PC-9 (cell line): Measurements from ENCODE around the gene LRFN2. TPM values are rescaled to one million over a fixed set of nuclear protein-coding genes. Genes with fewer than 3 reads are reported as not detected.

ENCODE experiments used
- BruUV-seq: library from RNA; stranded (reverse); fragments of 400-500 nt; replicated peaks from 2 replicates; lab custom pipeline; 2021; lab: Mats Ljungman, UMichigan
- CTCF ChIA-PET: fragments of 300-600 bp; sonication (Branson Sonifier 250); formaldehyde crosslinking; loops from one replicate; lab custom pipeline; 2022; ENCODE audit warnings: antibody characterized with exemption; lab: Charles Lee
- POLR2A ChIA-PET: fragments of 300-600 bp; sonication (Branson Sonifier 250); formaldehyde crosslinking; loops from one replicate; lab custom pipeline; 2022; ENCODE audit warnings: antibody characterized with exemption; ENCODE audit not compliant: unreplicated experiment; lab: Charles Lee
- DNase-seq, 2 experiments: peaks; one replicate each; pipeline versions ENCODE4 v3.0.0 to v3.0.0-alpha.2; 2015 to 2022; ENCODE audit warnings: mixed read lengths in 1 of 2
- H2AFZ ChIP-seq: fragments of 200-600 bp; sonication (generic); 2 replicates; pipeline ENCODE4 v1.8.1; 2017; ENCODE audit warnings: antibody characterized with exemption
- H3F3A ChIP-seq: fragments of 200-600 bp; sonication (generic); 2 replicates; pipeline ENCODE4 v1.8.1; 2017; ENCODE audit warnings: antibody characterized with exemption, mild to moderate bottlenecking, low read depth; ENCODE audit not compliant: insufficient read depth
- H3K27ac ChIP-seq: fragments of 200-600 bp; sonication (generic); 2 replicates; pipeline ENCODE4 v1.6.1; 2016; ENCODE audit warnings: mixed run types
- H3K27me3 ChIP-seq: fragments of 200-600 bp; sonication (generic); 2 replicates; pipeline ENCODE4 v1.6.1; 2016; ENCODE audit warnings: low read depth, mixed run types; ENCODE audit not compliant: insufficient read depth
- H3K36me3 ChIP-seq: fragments of 200-600 bp; sonication (generic); 2 replicates; pipeline ENCODE4 v1.6.1; 2016; ENCODE audit warnings: low read depth, mixed run types
- H3K4me1 ChIP-seq: fragments of 200-600 bp; sonication (generic); replicated peaks from 2 replicates; pipeline ENCODE4 v1.6.1; 2016; ENCODE audit warnings: mixed run types; ENCODE audit not compliant: insufficient read depth
- H3K4me2 ChIP-seq: fragments of 200-600 bp; sonication (generic); 2 replicates; pipeline ENCODE4 v1.6.1; 2017; ENCODE audit warnings: mixed run types
- H3K4me3 ChIP-seq: fragments of 200-600 bp; sonication (generic); 2 replicates; pipeline ENCODE4 v1.6.1; 2016; ENCODE audit warnings: mixed run types
- H3K79me2 ChIP-seq: fragments of 200-600 bp; sonication (generic); 2 replicates; pipeline ENCODE4 v1.6.1; 2017; ENCODE audit warnings: low read depth, mixed run types
- H3K9me2 ChIP-seq: fragments of 200-600 bp; sonication (generic); 2 replicates; pipeline ENCODE4 v1.8.1; 2017; ENCODE audit warnings: mild to moderate bottlenecking; ENCODE audit not compliant: insufficient read depth
- H3K9me3 ChIP-seq: fragments of 200-600 bp; sonication (generic); 2 replicates; pipeline ENCODE4 v1.8.1; 2016; ENCODE audit warnings: low read depth; ENCODE audit not compliant: insufficient read depth
- H4K20me1 ChIP-seq: fragments of 200-600 bp; sonication (generic); 2 replicates; pipeline ENCODE4 v1.8.1; 2017; ENCODE audit not compliant: insufficient read depth
- CTCF ChIP-seq: fragments of 200-600 bp; sonication (generic); conservative IDR thresholded peaks from 2 replicates; pipeline ENCODE4 v1.6.1; 2017; ENCODE audit warnings: mixed run types, antibody characterized with exemption, mild to moderate bottlenecking, moderate library complexity
- EZH2 ChIP-seq: fragments of 200-600 bp; sonication (generic); IDR thresholded peaks from 2 replicates; pipeline ENCODE4 v1.8.0; 2017; ENCODE audit warnings: antibody characterized with exemption, low read depth
- intact Hi-C: fragments of 100-400 bp; cut with micrococcal nuclease; formaldehyde crosslinking; loops from one replicate; pipeline ENCODE4 v1.10.0; 2022; ENCODE audit not compliant: unreplicated experiment
- total RNA-seq: library from RNA; stranded (reverse); gene quantifications from 2 replicates; pipeline ENCODE4 v1.2.3, GENCODE V29; 2021

Gene LRFN2
- total RNA-seq, 1 experiment from 2014 or later: not detected

GRCh38 chr6:40342723-40343122, 244.4 kb downstream of the LRFN2 start:
- Histone ChIP-seq H3K4me3 (no peak overlapping the region), H3K9me3 (no peaks in the 10 kb centered on the region), H3K9me2 (no peaks in the 10 kb centered on the region), H4K20me1 (no peaks in the 10 kb centered on the region), H3K4me2 (no peak overlapping the region), H3K79me2 (no peaks in the 10 kb centered on the region), H3K27ac (no peak overlapping the region), H3K27me3 (peaks cover 77% of the 10 kb centered on the region), H3K4me1 (no peaks in the 10 kb centered on the region), H2AFZ (no peak overlapping the region), H3K36me3 (no peaks in the 10 kb centered on the region), H3F3A (no peaks in the 10 kb centered on the region)
- ChIA-PET CTCF (no interaction called here), POLR2A (no interaction called here)
- DNase-seq: no peak
- TF ChIP-seq CTCF: no peak
- no peak for TF ChIP-seq EZH2
- BruUV-seq: no TSS peak
- intact Hi-C loops: no loop called here

GRCh38 chr6:40341726-40342125, 245.4 kb downstream of the LRFN2 start:
- no peaks in the 10 kb centered on the region for H3K9me2 ChIP-seq
- H3K79me2 ChIP-seq: no peaks in the 10 kb centered on the region
- TF ChIP-seq EZH2 (no peak), CTCF (no peak)
- H3K9me3 ChIP-seq: no peaks in the 10 kb centered on the region
- no peaks in the 10 kb centered on the region for H3K36me3 ChIP-seq
- ChIA-PET CTCF (no interaction called here), POLR2A (no interaction called here)
- BruUV-seq: no TSS peak
- no peaks in the 10 kb centered on the region for H4K20me1 ChIP-seq
- H3K27ac ChIP-seq: no peak overlapping the region
- no peak overlapping the region for H2AFZ ChIP-seq
- H3K4me2 ChIP-seq: no peak overlapping the region
- H3K4me3 ChIP-seq: no peak overlapping the region
- peaks cover 78% of the 10 kb centered on the region for H3K27me3 ChIP-seq
- H3F3A ChIP-seq: no peaks in the 10 kb centered on the region
- no peak for DNase-seq
- intact Hi-C loops: no loop called here
- H3K4me1 ChIP-seq: no peaks in the 10 kb centered on the region
